Naive thymus-derived CD8-positive, alpha-beta T cell (primary cell): ENCODE results near the gene PNRC1. TPM values are rescaled to one million over a fixed set of nuclear protein-coding genes. Genes with fewer than 3 reads are reported as not detected.
"Not testable (repeated sequence)": the region's sequence is repeated elsewhere in the genome, so short reads cannot be mapped to it uniquely, and the experiment has no call there.

Experiments
- ATAC-seq, 2 donors: fragments of 150-1000 bp; cut with Tn5 transposase in 1 of 2; sonication (Bioruptor Pico), chemical (Tn5 transposase) in 1 of 2; 1 replicate in 1 of 2; 2 replicates in 1 of 2; pipeline ENCODE4 v1.10.0; 2021; ENCODE audit warnings: mild to moderate bottlenecking in 2 of 2, moderate library complexity in 2 of 2
- POLR2A ChIA-PET: fragments of 350-600 bp; sonication (Branson Sonifier 250); formaldehyde crosslinking; loops from one replicate; lab custom pipeline; 2021; ENCODE audit warnings: antibody characterized with exemption; lab: Charles Lee
- DNase-seq, 10 donors: peaks; one replicate each; pipeline versions ENCODE4 v3.0.0 to v3.0.0-alpha.2; 2020 to 2022
- H3K27ac Mint-ChIP-seq, 10 donors: one replicate each; pipeline ENCODE4 v1.8.0; 2020 to 2022; ENCODE audit warnings: mild to moderate bottlenecking in 10 of 10, mixed read lengths in 10 of 10, moderate library complexity in 4 of 10, inconsistent platforms in 1 of 10
- H3K27me3 Mint-ChIP-seq, 5 donors: one replicate each; pipeline ENCODE4 v1.8.0; 2021 to 2022; ENCODE audit warnings: mixed read lengths in 5 of 5
- H3K36me3 Mint-ChIP-seq, 3 donors: one replicate each; pipeline ENCODE4 v1.8.0; 2020 to 2022; ENCODE audit warnings: mixed read lengths in 3 of 3, mild to moderate bottlenecking in 2 of 3, inconsistent platforms in 1 of 3
- H3K4me1 Mint-ChIP-seq, 4 donors: one replicate each; pipeline ENCODE4 v1.8.0; 2021 to 2022; ENCODE audit warnings: mixed read lengths in 4 of 4
- H3K4me3 Mint-ChIP-seq, 10 donors: one replicate each; pipeline ENCODE4 v1.8.0; 2020 to 2022; ENCODE audit warnings: mild to moderate bottlenecking in 10 of 10, mixed read lengths in 10 of 10, moderate library complexity in 6 of 10, inconsistent platforms in 1 of 10
- H3K9me3 Mint-ChIP-seq, 9 donors: one replicate each; pipeline ENCODE4 v1.8.0; 2020 to 2022; ENCODE audit warnings: mixed read lengths in 9 of 9, mild to moderate bottlenecking in 3 of 9, inconsistent platforms in 1 of 9, moderate library complexity in 1 of 9
- polyA plus RNA-seq, 3 donors: library from polyadenylated mRNA; unstranded; fragments of 300-500 nt; fragmentation: Illumina TruSeq; gene quantifications; one replicate each; pipeline ENCODE4 v1.2.3, GENCODE V29; 2021
- total RNA-seq, 8 experiments: library from RNA in 2 of 8; stranded (reverse) in 2 of 8; gene quantifications; one replicate each; pipeline ENCODE4 v1.2.3 and lab custom pipeline; 2021 to 2026

The PNRC1 gene
- total and polyA plus RNA-seq, 5 experiments from 2014 or later, result 561 to 737 (median 645) TPM

DNA sequence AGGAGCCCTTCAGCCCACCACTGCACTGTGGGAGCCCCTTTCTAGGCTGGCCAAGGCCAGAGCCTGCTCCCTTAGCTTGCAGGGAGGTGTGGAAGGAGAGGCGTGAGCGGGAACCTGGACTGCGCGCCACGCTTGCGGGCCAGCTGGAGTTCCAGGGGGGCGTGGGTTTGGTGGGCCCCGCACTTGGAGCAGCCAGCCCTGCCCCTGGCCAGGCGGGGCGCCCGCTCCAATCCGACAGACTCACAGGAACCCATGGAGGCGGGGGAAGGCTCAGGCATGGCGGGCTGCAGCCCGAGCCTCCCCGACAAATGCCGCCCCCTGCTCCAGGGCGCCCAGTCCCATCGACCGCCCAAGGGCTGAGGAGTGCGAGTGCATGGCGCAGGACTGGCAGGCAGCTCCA is 15.6 kb upstream of the PNRC1 start:
- H3K9me3 Mint-ChIP-seq, H3K36me3 Mint-ChIP-seq, H3K27me3 Mint-ChIP-seq, ATAC-seq, H3K4me3 Mint-ChIP-seq, H3K4me1 Mint-ChIP-seq, POLR2A ChIA-PET, H3K27ac Mint-ChIP-seq, DNase-seq: not testable (repeated sequence)

DNA sequence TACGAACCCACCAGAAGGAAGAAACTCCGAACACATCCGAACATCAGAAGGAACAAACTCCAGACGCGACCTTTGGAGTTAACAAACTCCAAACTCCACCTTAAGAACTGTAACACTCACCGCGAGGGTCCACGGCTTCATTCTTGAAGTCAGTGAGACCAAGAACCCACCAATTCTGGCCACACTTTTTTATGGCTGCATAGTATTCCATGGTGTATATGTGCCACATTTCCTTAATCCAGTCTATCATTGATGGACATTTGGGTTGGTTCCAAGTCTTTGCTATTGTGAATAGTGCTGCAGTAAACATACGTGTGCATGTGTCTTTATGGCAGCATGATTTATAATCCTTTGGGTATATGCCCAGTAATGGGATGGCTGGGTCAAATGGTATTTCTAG is 14.4 kb upstream of the PNRC1 start:
- POLR2A ChIA-PET, H3K36me3 Mint-ChIP-seq, H3K4me1 Mint-ChIP-seq, H3K27me3 Mint-ChIP-seq, ATAC-seq, H3K9me3 Mint-ChIP-seq, DNase-seq, H3K4me3 Mint-ChIP-seq, H3K27ac Mint-ChIP-seq: not testable (repeated sequence)

DNA sequence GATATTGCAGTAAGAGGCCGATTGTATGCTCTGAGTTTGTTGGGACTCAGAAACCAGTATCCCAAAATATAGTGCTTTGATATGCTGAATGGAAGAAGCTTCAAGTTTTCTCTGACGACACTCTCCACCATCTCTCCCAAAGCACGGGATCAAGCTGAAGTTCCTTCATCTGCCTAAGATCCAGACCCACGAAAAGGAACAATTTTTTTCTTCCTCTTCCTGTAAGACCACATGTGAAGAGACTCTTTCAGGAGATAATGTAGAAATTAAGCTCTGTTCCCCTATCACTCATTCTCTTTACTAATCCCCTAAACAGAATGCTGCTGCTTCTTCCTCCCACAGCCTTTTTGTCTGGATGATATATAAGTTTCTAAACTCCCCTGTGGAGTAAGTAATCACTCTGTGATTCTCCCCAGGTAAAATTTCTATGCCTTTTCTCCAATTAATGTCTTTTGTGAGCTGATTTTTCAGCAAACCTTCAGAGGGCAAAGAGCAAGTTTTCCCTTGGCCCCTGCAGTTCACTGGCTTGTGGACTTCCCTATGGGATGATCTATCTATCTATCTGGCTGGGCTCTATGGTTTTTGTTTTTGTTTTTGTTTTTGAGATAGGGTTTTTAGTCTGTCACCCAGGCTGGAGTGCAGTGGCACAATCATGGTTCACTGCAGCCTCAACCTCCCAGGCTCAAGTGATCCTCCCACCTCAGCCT is 13.5 kb upstream of the PNRC1 start:
- Mint-ChIP-seq H3K9me3 (no peaks in the 10 kb centered on the region), H3K27ac (no peak overlapping the region), H3K4me3 (no peak overlapping the region), H3K4me1 (no peaks in the 10 kb centered on the region), H3K36me3 (no peaks in the 10 kb centered on the region), H3K27me3 (peaks cover 0 to 7% (median 3%) of the 10 kb centered on the region in 5 donors)
- POLR2A ChIA-PET, result interaction anchor here (1.3 kb wide), 1 partner anchor 12 kb away, joined by 3 read pairs; no protein-coding TSS in a partner anchor
- DNase-seq (no peak), ATAC-seq (no peak)

DNA sequence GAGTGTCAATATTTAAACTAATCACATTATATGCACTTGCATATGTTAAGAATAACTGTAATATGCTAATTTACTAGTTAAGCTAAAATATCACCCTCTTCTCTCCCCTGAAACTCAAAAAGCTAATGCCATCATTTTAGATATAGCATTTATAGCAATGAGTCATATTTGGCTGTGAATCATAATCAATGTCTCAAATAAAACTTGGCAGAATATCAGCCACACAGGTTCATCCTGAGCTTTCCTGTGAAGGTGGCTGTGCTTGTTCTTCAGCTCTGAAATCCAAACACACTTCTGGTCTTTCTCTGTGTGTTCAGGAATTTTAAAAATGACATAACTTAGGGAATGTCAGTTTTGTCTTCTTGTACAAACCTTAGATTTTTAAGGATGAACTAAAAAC is 12.8 kb upstream of the PNRC1 start:
- POLR2A ChIA-PET, result interaction anchor here (1.3 kb wide), 1 partner anchor 11 kb away, joined by 3 read pairs; no protein-coding TSS in a partner anchor
- DNase-seq (no peak), ATAC-seq (no peak)
- no peaks in the 10 kb centered on the region for H3K9me3 Mint-ChIP-seq
- H3K27ac Mint-ChIP-seq, result no peak overlapping the region
- H3K27me3 Mint-ChIP-seq, result peaks cover 0 to 7% (median 3%) of the 10 kb centered on the region in 5 donors
- peaks cover 0 to 5% (median 0%) of the 10 kb centered on the region in 4 donors for H3K4me1 Mint-ChIP-seq
- H3K4me3 Mint-ChIP-seq, result no peak overlapping the region
- H3K36me3 Mint-ChIP-seq, result no peaks in the 10 kb centered on the region

DNA sequence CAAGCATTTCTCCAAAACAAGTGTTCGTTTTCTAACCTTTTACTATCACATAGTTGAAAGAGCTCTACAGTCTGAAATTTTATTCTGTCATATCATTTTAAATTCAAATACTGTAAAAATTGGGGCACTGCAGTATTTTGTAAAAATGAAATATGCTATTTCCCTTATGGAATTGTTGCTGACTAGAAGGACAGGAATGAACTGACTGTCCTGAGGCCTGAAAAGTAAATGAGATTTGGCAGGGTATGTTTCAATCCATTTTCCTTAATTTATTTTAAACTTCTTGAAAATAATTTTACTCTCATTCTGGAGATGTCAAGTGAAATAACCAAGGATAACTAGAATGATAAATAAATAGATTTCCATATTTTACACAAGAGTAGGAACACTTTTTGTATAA is 11.9 kb upstream of the PNRC1 start:
- no peak overlapping the region for H3K4me3 Mint-ChIP-seq
- peaks cover 0 to 7% (median 3%) of the 10 kb centered on the region in 5 donors for H3K27me3 Mint-ChIP-seq
- H3K36me3 Mint-ChIP-seq, result no peaks in the 10 kb centered on the region
- no peak for DNase-seq
- POLR2A ChIA-PET, result no interaction called here
- peaks cover 0 to 13% (median 2%) of the 10 kb centered on the region in 4 donors for H3K4me1 Mint-ChIP-seq
- ATAC-seq, result no peak
- H3K9me3 Mint-ChIP-seq, result no peaks in the 10 kb centered on the region
- no peak overlapping the region for H3K27ac Mint-ChIP-seq

DNA sequence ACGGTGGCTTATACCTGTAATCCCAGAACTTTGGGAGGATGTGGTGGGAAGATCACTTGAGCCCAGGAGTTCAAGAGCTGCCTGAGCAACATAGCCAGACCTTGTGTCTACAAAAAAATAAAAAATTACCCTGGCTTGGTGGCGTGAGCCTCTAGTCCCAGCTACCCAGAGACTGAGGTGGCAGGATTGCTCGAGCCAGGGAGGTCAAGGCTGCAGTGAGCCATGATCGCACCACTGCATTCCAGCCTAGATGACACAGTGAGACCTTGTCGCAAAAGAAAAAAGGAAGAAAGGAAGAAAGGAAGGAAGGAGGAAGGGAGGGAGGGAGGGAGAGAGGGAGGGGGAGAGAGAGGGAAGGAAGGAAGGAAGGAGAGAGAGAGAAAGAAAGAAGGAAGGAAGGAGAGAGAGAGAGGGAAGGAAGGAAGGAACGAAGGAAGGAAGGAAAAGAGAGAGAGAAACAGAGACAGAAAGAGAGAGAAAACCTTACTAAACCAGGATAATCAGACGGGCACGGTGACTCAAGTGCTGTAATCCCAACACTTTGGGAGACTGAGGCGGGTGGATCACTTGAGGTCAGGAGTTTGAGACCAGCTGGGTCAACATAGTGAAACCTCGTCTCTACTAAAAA is 10.9 kb upstream of the PNRC1 start:
- H3K4me3 Mint-ChIP-seq, result no peak overlapping the region
- H3K36me3 Mint-ChIP-seq, result no peaks in the 10 kb centered on the region
- H3K4me1 Mint-ChIP-seq, result peaks cover 0 to 16% (median 2%) of the 10 kb centered on the region in 4 donors
- H3K9me3 Mint-ChIP-seq, result no peaks in the 10 kb centered on the region
- H3K27ac Mint-ChIP-seq, result peak overlapping the region in 1 of 10 donors; percentile 46
- no peak for DNase-seq
- peaks cover 0 to 7% (median 3%) of the 10 kb centered on the region in 5 donors for H3K27me3 Mint-ChIP-seq
- ATAC-seq, result no peak
- POLR2A ChIA-PET, result no interaction called here

DNA sequence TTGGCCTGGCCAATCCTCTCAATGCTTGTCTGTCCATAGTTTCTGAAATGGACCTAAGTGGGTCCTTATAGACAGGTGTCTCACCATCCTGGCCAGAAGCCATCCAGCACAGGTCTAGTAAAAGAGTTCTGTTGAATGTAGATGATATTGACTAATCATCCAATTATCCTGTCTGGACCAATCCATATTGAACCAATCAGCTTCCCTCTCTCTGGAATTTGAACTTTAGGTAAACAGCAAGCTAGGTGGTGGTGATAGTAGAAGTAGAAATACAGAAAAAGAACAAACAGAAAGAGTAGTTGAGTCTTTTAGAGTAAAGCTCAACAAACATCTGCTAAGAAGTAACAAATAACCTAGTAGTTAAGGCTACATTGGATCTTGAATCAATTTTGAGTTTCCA is 9.5 kb upstream of the PNRC1 start:
- Mint-ChIP-seq H3K27ac (no peak overlapping the region), H3K4me3 (no peak overlapping the region), H3K27me3 (peaks cover 0 to 7% (median 3%) of the 10 kb centered on the region in 5 donors), H3K9me3 (no peaks in the 10 kb centered on the region), H3K36me3 (no peaks in the 10 kb centered on the region), H3K4me1 (peaks cover 0 to 16% (median 2%) of the 10 kb centered on the region in 4 donors)
- no peak for ATAC-seq
- no peak for DNase-seq
- POLR2A ChIA-PET, result interaction anchor here (1.1 to 2.0 kb wide), 2 partner anchors 8 to 10 kb away, joined by 3 to 9 read pairs; partner anchors contain the start of gene PNRC1

DNA sequence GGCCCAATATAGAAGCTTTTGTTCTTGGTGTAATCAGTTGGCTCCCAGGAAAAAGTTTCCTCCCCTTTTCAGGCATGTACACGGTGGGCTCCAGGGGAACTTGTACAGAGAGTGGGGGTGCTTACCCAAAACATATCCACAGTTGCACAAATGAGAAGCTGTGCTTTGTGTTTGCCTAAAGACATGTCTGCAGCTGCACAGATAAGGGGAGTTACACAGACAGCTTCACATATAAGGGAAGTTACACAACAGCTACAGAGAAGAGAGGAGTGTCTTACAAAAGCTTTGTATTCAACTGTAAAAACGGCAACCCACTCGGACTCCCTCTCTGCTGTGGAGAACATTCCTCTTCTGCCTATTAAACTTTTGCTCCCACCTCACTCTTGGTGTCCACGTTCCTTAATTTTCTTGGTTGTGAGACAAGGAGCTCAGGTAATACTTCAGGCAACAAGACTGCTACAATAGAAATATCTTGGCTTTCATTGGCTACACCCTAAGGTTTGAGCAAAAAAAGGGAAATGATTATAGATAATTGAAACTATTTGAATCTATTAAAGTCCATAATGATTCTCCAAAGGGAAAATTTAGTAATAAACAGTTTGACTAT is 7.4 kb upstream of the PNRC1 start:
- DNase-seq (peak in 1 of 10 donors; percentile 8), ATAC-seq (no peak)
- H3K36me3 Mint-ChIP-seq, result no peaks in the 10 kb centered on the region
- POLR2A ChIA-PET, result interaction anchor here (1.7 to 2.0 kb wide), 2 partner anchors 8 to 10 kb away, joined by 5 to 9 read pairs; partner anchors contain the start of gene PNRC1
- H3K27me3 Mint-ChIP-seq, result peaks cover 0 to 6% (median 3%) of the 10 kb centered on the region in 5 donors
- peak overlapping the region in 4 of 10 donors; percentile 36 to 87 (median 79) for H3K27ac Mint-ChIP-seq
- peaks cover 0 to 18% (median 3%) of the 10 kb centered on the region in 4 donors for H3K4me1 Mint-ChIP-seq
- H3K4me3 Mint-ChIP-seq, result peak overlapping the region in 3 of 10 donors; percentile 48 to 55 (median 49)
- H3K9me3 Mint-ChIP-seq, result no peaks in the 10 kb centered on the region

DNA sequence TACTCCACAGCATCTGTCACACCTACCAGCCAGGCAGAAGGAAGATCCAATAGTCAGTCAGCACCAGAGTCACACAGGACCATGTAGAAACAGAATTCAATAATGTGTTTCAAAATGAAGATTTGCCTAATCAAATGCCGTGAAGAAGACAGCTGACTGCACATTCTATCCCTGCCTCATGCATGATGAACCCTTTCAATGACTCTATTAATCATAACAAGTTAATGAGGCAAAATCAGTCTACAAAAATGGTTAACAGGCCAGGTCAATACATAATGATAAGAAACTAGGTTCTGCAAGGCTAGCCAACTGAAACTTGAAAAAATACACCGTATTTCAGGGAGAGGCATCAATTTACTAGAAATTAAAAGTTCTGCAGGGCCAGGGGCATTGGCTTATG is 6.7 kb upstream of the PNRC1 start:
- no peaks in the 10 kb centered on the region for H3K36me3 Mint-ChIP-seq
- H3K4me1 Mint-ChIP-seq, result peaks cover 0 to 23% (median 5%) of the 10 kb centered on the region in 4 donors
- ATAC-seq, result no peak
- peak overlapping the region in 1 of 10 donors; percentile 30 for H3K27ac Mint-ChIP-seq
- POLR2A ChIA-PET, result interaction anchor here (0.9 to 1.7 kb wide), 2 partner anchors 9 to 12 kb away, joined by 5 to 7 read pairs; no protein-coding TSS in a partner anchor
- peaks cover 0 to 6% (median 3%) of the 10 kb centered on the region in 5 donors for H3K27me3 Mint-ChIP-seq
- no peak overlapping the region for H3K4me3 Mint-ChIP-seq
- DNase-seq, result no peak
- H3K9me3 Mint-ChIP-seq, result no peaks in the 10 kb centered on the region

DNA sequence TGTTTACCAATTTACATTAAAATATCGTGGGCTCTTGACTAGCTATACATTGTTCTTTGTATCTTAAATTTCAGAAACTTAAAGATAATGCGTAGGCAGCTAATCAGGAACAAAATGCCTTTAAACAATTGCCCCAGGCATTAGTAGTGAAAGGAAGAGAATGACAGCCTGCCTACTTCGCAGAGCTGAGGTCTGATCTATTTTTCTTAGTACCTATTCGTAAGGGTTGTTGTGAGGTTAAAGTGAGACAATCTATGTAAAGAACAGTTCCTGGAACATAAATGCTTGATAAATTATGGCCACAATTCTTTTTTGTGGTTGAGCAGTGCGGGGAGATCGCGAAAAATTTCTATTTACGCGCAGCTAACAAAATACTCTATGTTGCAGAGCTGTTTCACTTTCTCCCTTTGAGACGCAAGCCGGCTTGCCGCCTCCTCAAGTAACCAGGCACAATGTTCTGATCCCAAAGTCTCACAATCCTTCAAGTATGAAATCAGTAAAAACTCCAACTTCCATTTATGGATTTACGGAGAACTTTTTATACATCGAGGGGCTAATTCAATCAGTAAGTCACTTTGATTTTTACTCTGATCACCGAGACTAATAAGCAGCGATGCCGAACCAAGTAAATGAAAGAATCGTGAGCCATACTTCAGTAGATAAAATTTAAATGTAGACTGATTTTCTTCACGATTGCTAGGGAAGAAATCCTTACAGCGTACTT is 878 bp upstream of the PNRC1 start:
- Mint-ChIP-seq H3K36me3 (peaks cover 13 to 29% (median 23%) of the 10 kb centered on the region in 3 donors), H3K27ac (peak overlapping the region; percentile 93 to 100 (median 98)), H3K4me1 (peaks cover 13 to 32% (median 29%) of the 10 kb centered on the region in 4 donors), H3K4me3 (peak overlapping the region; percentile 88 to 99 (median 98)), H3K27me3 (no peaks in the 10 kb centered on the region), H3K9me3 (no peaks in the 10 kb centered on the region)
- ATAC-seq (peak; percentile 15 to 39), DNase-seq (peak; percentile 34 to 87 (median 62))
- POLR2A ChIA-PET, result interaction anchor here (0.5 to 6.0 kb wide), 30 partner anchors 8 to 1925 kb away, joined by 3 to 105 read pairs (median 4); partner anchors contain the start of genes AKIRIN2, CFAP206, LYRM2 and MAP3K7

DNA sequence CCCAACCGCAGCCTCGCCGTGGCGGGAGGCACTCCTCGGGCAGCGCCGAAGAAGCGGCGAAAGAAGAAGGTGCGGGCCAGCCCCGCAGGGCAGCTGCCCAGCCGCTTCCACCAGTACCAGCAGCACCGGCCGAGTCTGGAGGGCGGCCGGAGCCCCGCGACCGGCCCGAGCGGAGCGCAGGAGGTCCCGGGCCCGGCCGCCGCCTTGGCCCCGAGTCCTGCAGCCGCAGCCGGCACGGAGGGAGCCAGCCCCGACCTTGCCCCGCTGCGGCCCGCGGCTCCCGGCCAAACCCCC is 525 bp downstream of the PNRC1 start:
- POLR2A ChIA-PET, result interaction anchor here (0.6 to 6.0 kb wide), 22 partner anchors 9 to 1673 kb away, joined by 3 to 105 read pairs (median 6); partner anchors contain the start of genes AKIRIN2, CFAP206, LYRM2 and PM20D2
- DNase-seq, result peak in 2 of 10 donors; percentile 30 to 56
- Mint-ChIP-seq H3K4me3 (peak overlapping the region; percentile 88 to 99 (median 98)), H3K27ac (peak overlapping the region; percentile 94 to 100 (median 98)), H3K27me3 (no peaks in the 10 kb centered on the region), H3K36me3 (peaks cover 17 to 43% (median 36%) of the 10 kb centered on the region in 3 donors), H3K4me1 (peaks cover 19 to 45% (median 41%) of the 10 kb centered on the region in 4 donors), H3K9me3 (no peaks in the 10 kb centered on the region)
- ATAC-seq, result peak in 1 of 2 donors; percentile 2
